ENCODE results near the gene ADAMTS12.
"Not testable (repeated sequence)": the region's sequence is repeated elsewhere in the genome, so short reads cannot be mapped to it uniquely, and the experiment has no call there.

ADAMTS12 gene

DNA sequence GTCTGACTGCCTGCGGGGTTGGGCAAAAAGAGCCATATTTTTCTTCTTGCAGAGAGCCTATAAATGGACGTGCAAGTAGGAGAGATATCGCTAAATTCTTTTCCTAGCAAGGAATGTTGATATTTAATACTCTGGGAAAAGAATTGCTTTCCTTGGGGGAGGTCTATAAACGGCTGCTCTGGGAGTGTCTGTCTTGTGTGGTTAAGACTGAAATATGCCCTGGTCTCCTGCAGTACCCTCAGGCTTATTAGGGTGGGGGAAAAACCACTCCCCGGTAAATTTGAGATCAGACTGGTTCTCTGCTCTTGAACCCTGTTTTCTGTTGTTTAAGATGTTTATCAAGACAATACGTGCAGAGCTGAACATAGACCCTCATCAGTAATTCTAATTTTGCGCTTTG is 14.5 kb upstream of the ADAMTS12 start:
- not testable (repeated sequence) for DNase-seq (ENCODE audit: low read depth in 2 of 2)

DNA sequence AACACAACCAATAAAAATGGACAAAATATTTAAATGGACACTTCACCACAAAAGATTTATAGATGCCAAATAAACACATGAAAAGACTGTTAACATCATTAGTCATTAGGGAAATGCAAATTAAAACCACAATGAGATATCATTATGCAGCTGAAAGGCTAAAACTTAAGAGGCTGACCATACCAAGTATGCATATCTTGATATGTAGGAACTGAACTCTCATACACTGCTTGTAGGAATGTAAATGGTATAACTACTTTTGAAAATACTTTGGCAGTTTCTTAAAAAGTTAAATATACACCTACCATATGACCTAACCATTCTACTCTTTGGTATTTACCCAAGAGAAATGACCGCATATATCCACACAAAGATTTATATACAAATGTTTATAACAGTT is 13.6 kb upstream of the ADAMTS12 start:
- DNase-seq (ENCODE audit: low read depth in 2 of 2): no peak

GRCh38 chr5:33903118-33903517 is 11.3 kb upstream of the ADAMTS12 start:
- no peak for DNase-seq (ENCODE audit: low read depth in 2 of 2)

- DNase-seq (ENCODE audit: low read depth in 2 of 2): no peak
These were observed 9.4 kb upstream of the ADAMTS12 start for GRCh38 chr5:33901156-33901555.

DNA sequence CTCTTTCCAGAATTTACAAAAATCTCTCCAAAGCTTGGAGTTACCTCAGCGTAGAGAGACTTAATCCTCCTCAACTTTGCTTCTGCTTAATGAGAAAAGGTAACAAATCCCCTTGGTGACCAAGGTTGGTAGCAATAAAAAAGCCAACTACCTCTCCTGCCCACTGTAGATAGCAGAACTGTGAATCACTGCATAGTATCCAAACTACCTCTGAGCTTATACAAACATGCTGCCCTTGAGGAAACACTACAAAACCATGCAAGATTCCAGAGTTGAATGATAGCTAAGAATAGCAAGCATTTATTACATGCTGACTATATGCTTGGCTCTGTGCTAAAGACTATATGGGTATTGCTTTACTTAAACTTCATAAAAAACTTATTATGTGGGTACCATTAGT is 2.8 kb upstream of the ADAMTS12 start:
- no peak for DNase-seq (ENCODE audit: low read depth in 2 of 2)

DNA sequence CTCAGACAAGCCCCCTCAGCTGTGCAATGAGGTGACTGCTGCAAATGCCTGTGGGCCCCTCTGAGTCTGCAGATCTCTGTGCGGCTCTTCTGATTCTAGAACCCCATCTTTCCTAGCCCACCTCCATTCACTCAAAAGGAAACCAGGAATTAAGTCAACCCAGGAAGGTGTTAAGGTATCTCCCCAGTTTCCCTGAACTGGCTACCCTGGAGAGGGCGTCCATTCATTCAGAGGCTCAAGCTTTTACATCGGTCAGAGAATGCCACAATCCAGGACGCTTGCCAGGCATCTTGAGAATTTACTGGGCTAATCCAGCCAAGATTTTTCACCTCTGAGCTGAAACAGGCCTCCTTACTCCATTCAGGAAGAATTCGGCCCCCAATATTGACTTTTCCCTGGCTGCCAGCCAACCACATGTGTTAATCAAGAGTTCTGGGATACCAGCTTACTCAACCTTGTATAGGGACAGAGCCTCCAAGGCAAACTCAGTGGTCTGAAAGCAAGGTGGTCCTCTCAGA is 889 bp upstream of the ADAMTS12 start:
- DNase-seq (ENCODE audit: low read depth in 2 of 2): no peak

DNA sequence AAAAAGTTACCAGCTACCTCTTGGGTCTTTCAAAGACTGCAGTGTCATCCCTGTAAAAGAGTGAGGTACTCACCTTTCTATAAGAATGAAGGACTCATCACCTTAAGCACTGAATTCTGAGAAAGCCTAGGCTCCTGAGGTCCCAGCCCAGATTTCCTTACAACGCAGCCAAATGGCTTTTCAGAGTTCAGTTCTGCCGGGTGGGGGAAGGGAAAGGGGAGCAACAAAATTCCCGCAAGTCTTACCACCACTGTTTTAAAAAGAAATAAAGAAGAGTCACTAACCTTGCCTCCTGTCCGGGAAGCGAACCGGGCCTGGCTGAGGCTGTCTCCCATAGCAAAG is 373 bp downstream of the ADAMTS12 start:
- no peak for DNase-seq (ENCODE audit: low read depth in 2 of 2)

DNA sequence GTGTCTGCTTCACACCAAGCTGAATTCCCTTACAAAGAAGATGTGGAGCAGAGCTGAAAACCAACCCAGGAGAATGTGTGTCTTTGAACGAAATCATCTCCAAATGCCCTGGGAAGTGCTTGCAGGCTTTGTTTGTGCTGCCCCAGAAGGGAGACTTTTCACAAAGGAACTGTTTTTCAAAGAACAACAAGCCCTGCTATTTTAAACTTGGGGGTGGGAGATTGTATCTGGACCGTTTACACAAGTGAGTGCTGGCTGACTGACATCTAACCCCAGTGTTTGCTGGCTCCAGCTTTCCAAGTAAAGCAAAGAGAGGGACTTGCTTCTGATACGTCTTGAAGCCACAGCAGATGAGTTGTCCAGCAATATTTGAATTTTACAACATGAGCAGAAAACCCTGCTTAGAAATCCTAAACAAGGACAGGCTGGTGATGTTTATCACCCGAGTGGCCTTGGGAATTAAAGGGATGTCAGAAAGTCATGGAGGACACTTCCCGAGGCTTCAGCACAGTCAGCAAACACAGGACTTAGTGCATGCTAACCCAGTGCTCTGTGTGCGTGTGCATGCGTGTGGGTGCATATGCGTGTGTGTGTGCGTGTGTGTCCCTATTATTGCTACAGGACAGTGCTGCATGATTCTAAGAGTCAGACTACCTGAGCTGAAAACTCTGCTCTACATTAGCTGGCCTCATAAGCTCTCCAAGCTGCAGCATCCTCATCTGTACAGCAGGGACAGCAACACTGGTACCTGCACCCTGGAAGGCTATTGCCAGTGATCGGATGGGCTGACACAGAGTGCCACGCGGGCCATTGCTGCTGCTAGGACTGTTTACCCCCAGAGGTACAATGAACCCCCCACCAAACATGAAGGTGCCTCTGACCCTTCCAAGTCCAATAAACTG is 1.4 kb downstream of the ADAMTS12 start:
- no peak for DNase-seq (ENCODE audit: low read depth in 2 of 2)

GRCh38 chr5:33888587-33888986 is 3.2 kb downstream of the ADAMTS12 start:
- DNase-seq (ENCODE audit: low read depth in 2 of 2): no peak

- DNase-seq (ENCODE audit: low read depth in 2 of 2): no peak
These were observed 4.5 kb downstream of the ADAMTS12 start for GRCh38 chr5:33887268-33887667.

- DNase-seq (ENCODE audit: low read depth in 2 of 2): no peak
These were observed 5.5 kb downstream of the ADAMTS12 start for GRCh38 chr5:33886283-33886682.

- DNase-seq (ENCODE audit: low read depth in 2 of 2): no peak
These were observed 6.1 kb downstream of the ADAMTS12 start for GRCh38 chr5:33885679-33886078.

DNA sequence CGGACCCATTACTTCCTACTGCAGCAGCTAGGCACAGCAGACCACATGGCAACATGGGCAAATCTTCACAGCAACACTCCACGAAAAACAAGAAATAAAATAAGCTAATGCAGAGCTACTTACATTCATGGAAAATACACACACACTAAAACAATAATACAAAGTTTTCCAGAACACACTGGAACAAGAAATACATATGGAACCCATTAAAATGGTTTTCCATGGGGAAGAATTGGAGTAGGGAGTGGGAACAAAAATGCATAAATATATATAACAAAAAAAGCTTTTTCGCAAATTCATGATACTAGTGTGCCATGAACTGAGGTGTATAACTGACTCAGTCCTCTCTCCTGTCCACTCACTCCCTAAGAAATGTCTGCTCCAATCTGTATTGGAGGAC is 8.3 kb downstream of the ADAMTS12 start:
- DNase-seq (ENCODE audit: low read depth in 2 of 2): no peak

DNA sequence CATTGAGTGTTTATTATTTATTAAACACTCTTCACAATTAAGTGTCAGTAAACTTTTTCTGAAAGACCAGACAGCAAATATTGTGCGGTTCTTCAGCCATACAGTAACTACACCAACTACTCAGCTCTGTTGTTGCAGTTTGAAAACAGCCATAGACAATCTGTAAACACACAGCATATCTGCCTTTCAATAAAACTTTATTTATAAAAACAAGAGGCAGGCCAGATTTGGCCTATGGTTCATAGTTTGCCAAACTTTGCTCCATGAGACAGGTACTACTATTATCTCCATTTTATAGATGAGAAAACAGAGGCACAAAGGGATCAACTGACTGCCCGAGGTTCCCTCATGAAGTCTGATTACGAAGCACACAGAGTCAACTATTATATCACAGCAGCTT is 11.5 kb downstream of the ADAMTS12 start:
- no peak for DNase-seq (ENCODE audit: low read depth in 2 of 2)

DNA sequence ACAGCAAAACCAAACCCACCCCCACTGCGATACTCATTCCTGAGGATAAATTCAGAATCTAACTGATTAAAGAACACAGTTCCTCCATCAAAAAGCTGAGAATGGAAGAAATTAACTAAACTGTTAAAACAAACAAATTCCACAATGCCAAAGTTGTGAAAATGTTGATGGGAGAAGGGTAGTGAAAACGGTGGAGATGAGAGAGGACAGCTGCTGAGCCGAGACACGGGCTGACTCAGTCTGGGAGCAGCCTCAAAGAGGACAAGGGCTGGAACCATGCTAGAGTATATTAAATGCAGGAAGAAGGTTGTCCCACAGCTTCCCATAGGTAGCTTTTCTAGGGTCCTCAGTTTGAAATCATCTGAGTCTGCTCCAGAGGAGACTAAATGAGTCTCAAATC is 14.3 kb downstream of the ADAMTS12 start:
- DNase-seq (ENCODE audit: low read depth in 2 of 2): no peak

GRCh38 chr5:33867241-33867640 is 24.5 kb downstream of the ADAMTS12 start:
- DNase-seq (ENCODE audit: low read depth in 2 of 2): no peak

DNA sequence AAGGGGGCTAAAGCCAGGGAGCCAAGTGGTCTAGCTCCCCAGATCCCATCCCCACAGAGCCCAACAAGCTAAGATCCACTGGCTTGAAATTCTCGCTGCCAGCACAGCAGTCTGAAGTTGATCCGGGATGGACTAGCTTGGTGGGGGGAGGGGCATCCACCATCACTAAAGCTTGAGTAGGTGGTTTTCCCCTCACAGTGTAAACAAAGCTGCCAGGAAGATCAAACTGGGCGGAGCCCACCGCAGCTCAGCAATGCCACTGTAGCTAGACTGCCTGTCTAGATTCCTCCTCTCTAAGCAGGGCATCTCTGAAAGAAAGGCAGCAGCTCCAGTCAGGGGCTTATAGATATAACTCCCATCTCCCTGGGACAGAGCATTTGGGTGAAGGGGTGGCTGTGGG is 32.6 kb downstream of the ADAMTS12 start:
- not testable (repeated sequence) for DNase-seq (ENCODE audit: low read depth in 2 of 2)

GRCh38 chr5:33857037-33857436 is 34.8 kb downstream of the ADAMTS12 start:
- no peak for DNase-seq (ENCODE audit: low read depth in 2 of 2)

GRCh38 chr5:33855396-33855795 is 36.4 kb downstream of the ADAMTS12 start:
- DNase-seq (ENCODE audit: low read depth in 2 of 2): no peak

DNA sequence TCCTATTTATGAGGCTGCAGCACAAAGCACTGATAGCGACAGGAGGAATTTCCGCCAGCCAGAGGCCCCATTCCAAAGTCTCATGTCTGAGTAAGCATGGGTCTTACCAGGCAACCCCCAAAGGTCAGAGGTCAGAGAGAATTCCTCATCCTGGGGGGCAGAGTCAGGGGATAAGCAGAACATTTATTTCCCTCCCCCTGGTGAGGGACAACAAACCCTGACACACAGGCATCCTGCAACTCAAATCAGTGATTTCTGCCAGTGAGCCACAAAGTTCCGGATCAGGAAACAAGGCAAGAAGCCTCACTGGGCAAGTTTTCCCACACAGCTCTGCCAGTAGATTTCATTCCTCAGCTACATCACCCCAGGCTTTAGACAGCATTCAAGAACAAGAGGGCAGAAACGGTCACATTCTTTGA is 37.0 kb downstream of the ADAMTS12 start:
- no peak for DNase-seq (ENCODE audit: low read depth in 2 of 2)

- no peak for DNase-seq (ENCODE audit: low read depth in 2 of 2)
These were observed 39.0 kb downstream of the ADAMTS12 start for GRCh38 chr5:33852837-33853236.

GRCh38 chr5:33852319-33852718 is 39.5 kb downstream of the ADAMTS12 start:
- no peak for DNase-seq (ENCODE audit: low read depth in 2 of 2)

DNA sequence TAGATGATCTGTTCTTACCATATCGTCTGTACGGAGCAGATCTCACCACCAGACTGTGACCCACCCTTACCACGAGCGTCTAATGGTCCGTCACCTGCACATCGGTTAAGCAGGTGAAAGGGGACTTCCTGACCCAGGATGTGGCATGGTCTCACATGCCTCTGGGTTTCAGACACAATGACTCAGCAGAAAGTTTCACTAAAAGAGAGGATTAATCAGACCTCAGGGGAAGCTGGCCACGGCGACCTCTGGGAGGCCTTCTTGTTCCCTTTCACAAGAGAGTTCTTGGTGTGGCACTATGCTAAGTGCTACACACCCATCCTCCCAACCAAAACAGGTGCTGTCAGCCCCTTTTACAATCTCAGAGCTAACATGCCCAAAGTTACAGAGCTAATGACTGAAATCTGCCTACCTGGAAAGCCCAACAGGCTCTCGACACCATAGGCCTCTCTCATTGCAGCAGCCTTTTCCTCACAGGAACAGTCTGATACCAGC is 41.6 kb downstream of the ADAMTS12 start:
- DNase-seq (ENCODE audit: low read depth in 2 of 2): peak in 1 of 2 donors; percentile 1

Measured in stimulated activated CD8-positive, alpha-beta memory T cell treated with anti-CD3 and anti-CD28 coated beads, Interleukin-15, amount 100 ng/mL, for 4 hours (primary cell).